AG08396 (cell line): ENCODE results near the gene RB1.
"Not testable (repeated sequence)": the region's sequence is repeated elsewhere in the genome, so short reads cannot be mapped to it uniquely, and the experiment has no call there.

Experiments used
- DNase-seq: peaks from one replicate; pipeline ENCODE4 v3.0.0; 2012; ENCODE audit warnings: low spot score, mixed read lengths

RB1 gene

GRCh38 chr13:48349525-48349924 lies 46.0 kb downstream of the RB1 start:
- DNase-seq = no peak

DNA sequence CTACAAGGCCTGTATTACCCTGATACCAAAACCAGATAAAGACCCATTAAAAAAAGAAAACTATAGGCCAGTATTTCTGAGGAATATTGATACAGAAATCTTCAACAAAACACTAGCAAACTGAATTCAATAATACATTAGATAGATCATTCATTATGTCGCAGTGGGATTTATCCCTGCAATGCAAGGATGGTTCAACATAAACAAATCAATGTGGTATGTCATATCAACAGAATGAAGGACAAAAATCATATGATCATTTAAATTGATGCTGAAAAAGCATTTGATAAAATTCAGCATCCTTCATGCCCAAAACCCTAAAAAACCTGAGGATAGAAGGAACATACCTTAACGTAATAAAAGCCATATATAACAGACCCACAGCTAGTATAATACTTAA lies 50.0 kb downstream of the RB1 start:
- no peak for DNase-seq

DNA sequence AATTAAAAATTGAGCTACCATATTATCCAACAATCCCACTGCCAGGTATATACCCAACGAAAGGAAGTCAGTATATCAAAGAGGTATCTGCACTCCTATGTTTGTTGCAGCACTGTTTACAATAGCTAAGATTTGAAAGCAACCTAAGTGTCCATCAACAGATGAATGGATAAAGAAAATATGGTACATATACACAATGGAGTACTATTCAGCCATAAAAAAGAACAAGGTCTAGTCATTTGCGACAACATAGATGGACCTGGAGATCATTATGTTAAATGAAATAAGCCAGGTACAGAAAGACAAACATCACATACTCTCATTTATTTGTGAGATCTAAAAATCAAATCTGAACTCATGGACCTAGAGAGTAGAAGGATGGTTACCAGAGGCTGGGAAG lies 52.0 kb downstream of the RB1 start:
- DNase-seq = not testable (repeated sequence)

DNA sequence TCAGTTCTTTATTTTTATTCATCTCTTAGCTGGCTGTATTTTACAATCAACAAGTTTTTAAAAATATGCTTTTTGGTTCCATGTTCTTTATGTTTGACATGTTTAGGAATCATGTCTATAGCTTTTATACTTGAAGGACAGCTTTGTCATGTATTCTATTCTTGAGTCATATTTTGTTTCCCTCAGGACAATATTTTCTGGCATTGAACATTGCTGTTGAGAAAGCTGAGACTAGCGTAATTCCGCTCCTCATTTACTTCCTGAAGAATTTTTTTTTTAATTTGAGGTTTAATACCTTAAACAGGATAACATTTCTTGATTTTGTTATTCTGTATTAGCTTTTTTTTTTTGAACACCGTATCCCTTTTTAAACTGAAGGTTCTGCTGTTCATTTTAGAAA lies 53.2 kb downstream of the RB1 start:
- no peak for DNase-seq

- no peak for DNase-seq
These were observed 66.4 kb downstream of the RB1 start for GRCh38 chr13:48369988-48370387.

- no peak for DNase-seq
These were observed 67.3 kb downstream of the RB1 start for GRCh38 chr13:48370815-48371214.

DNA sequence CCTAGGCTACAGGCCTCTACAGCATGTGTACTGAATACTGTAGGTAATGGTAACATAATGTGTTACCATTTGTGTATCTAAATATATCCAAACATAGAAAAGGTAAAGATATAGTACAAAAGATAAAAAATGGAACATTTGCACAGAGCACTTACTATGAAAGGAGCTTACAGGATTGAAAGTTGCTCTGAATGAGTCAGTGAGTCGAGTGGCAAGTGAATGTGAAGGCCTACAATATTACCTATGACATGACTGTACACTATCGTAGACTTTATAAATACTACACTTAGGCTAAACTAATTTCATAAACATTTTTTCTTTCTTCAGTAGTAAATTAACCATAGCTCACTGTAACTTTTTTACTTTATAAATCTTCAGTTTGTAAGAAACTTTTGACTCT lies 74.3 kb downstream of the RB1 start:
- DNase-seq = no peak

GRCh38 chr13:48380581-48380980 lies 77.0 kb downstream of the RB1 start:
- no peak for DNase-seq

- DNase-seq = no peak
These were observed 79.8 kb downstream of the RB1 start for GRCh38 chr13:48383384-48383783.

DNA sequence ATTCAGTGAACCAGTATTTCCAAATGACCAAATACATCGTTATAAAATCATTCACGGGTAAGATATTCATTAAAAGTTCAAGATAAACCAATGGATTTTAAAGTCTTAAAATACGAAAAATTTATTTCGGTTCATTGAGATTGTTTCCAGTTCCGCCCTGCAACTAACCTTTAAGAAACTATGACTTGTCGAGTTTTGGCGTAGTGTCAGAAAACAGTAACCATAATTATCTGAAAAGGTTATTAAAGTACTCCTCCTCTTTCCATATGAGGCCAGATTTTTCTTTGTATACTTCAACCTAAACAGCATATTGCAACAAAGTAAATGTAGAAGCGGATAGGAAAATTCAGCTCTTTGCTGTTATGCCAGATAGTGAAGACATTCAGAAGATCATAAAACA lies 83.3 kb downstream of the RB1 start:
- DNase-seq = no peak

DNA sequence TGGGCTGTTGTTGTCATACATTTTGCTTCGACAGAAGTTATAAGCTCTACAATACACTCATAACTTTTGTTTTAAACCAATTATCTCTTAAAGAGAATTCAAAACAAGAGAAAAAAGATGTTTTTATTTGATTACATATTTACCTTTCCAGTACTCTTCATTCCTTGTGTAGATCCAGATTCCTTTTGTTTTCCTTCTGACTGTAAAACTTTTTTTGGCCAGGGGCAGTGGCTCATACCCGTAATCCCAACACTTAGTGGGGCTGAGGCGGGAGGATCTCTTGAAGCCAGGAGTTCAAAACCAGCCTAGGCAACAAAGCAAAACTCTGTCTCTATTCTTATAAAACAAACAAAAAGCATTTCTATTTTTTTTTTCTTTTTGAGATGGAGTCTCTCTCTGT lies 87.7 kb downstream of the RB1 start:
- DNase-seq = no peak

GRCh38 chr13:48393030-48393697 lies 89.6 kb downstream of the RB1 start:
- no peak for DNase-seq

DNA sequence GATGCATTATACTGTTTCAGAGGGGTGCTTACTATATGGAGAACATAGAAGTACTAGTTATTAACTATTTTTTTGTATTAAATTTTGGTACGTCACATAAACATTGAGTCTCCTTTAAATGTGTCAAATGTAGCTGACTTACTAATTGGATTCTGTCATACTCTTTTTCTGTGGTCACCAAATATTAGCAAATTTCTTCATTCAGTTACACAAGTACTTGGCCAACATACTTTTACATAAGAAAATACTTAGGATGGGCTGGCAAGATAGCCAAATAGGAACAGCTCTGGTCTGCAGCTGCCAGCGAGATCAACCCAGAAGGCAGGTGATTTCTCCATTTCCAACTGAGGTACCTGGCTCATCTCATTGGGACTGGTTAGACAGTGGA lies 90.1 kb downstream of the RB1 start:
- no peak for DNase-seq

DNA sequence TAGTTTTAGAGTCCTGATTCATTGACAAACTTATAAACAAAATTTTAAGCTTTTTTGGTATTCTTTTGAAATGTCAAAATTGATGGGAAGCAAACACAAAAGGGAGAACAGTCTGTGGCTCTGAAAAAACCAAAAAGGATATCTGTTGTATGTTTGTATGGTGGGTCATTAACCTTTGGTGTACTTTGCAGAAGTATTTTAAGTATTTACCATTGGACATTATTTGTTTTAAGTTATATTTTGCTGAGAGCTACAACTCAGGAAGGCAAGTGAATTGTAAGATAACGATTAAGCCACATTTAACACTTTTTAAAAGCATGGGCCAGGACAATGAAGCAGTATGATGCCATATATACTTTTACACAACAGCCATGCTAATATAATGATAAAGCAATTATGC lies 94.2 kb downstream of the RB1 start:
- DNase-seq = no peak

GRCh38 chr13:48398450-48399095 lies 95.0 kb downstream of the RB1 start:
- no peak for DNase-seq

GRCh38 chr13:48400090-48400694 lies 96.6 kb downstream of the RB1 start:
- DNase-seq = no peak

DNA sequence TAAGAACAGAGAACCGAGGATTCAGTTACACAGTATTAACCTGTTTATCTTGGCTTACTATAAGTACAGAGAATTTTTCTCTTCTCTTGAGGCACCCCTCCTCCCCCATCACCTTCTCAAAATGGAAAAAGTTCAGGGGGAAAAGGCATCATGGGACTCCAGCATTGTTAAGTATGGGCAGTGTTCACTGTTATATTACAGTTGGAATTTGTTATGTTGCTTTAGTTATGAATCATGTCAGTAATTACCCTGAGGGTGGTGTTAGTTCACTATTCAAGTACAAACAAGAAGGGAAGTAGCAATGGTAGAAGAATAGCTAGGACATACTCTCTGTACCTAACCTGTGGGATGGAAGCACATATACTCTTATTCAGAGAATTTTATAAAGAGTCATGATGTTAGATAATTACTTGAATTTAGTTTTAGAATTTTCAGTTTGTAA lies 97.3 kb downstream of the RB1 start:
- peak; percentile 13 for DNase-seq

- DNase-seq = no peak
These were observed 97.9 kb downstream of the RB1 start for GRCh38 chr13:48401480-48401879.

DNA sequence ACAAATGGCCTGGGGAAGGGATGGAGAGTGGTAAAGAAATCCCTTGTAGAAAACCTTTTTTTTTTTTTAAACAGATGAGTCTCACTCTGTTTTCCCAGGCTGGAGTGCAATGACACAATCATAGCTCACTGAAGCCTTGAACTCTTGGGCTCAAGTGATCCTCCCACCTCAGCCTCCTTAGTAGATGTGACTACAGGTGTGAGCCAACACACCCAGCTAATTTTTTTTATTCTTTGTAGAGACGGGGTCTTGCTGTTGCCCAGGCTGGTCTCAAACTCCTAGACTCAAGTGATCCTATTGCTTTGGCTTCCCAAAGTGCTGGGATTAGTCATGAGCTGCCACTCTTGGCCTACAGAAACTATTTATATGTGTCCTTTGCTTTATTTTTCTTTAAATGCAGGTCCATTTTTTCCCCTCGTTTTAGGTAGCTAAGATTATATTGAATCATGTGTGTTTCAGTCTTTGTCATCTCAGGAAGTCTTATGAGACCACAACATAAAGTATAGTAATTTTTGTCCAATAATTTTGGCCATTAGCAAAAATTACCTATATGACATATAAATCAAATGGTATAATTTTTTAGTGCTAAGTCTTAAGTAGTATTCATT lies 98.9 kb downstream of the RB1 start:
- DNase-seq = no peak

GRCh38 chr13:48403151-48403631 lies 99.6 kb downstream of the RB1 start:
- DNase-seq = no peak

DNA sequence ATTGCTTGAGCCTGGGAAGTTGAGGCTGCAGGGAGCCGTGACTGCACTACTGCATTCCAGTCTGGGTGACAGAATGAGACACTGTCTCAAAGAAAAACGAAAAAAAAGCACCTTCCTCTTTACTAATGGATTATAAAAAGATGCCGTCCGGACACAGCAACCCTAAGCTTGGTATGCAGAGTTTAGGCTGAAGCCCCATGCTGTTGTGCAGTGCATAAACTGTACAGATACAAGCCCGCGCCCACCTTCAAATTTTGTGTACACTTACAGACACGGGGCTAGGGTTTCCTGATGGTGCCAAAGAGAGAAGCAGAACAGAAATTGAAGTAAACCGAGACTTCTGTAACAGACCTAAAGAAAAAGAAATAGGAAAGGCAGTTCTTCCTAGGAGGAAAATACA lies 100.4 kb downstream of the RB1 start:
- DNase-seq = no peak

GRCh38 chr13:48404952-48405351 lies 101.4 kb downstream of the RB1 start:
- DNase-seq = no peak

GRCh38 chr13:48405875-48406274 lies 102.3 kb downstream of the RB1 start:
- no peak for DNase-seq
